ENCODE results near the gene VPS13D.

GRCh38 chr1:12454406-12455391, 224.9 kb downstream of the VPS13D start:
- TF ChIP-seq ELF4 (IDR thresholded peaks at IDR 0.05) (no peak), NFRKB (IDR thresholded peaks at IDR 0.05) (no peak), SP1 (IDR thresholded peaks at IDR 0.05) (no peak), FOXM1 (IDR thresholded peaks at IDR 0.05; ENCODE audit: borderline replicate concordance) (no peak), TARDBP (IDR thresholded peaks at IDR 0.05) (no peak), FOXA1 (IDR thresholded peaks at IDR 0.05) (no peak), BHLHE40 (IDR thresholded peaks at IDR 0.05; ENCODE audit: borderline replicate concordance) (no peak), SUZ12 (IDR thresholded peaks at IDR 0.05) (no peak), LEF1 (IDR thresholded peaks at IDR 0.05; ENCODE audit: borderline replicate concordance) (no peak), ARNT (IDR thresholded peaks at IDR 0.05) (no peak), FOXK2 (IDR thresholded peaks at IDR 0.05) (no peak), PKNOX1 (IDR thresholded peaks at IDR 0.05) (peak; percentile 52)
